Fibroblast of lung (primary cell): Measurements from ENCODE around the gene OR51B6. TPM values are rescaled to one million over a fixed set of nuclear protein-coding genes. Genes with fewer than 3 reads are reported as not detected.
"Not testable (repeated sequence)": the region's sequence is repeated elsewhere in the genome, so short reads cannot be mapped to it uniquely, and the experiment has no call there.

ENCODE experiments used
- DNase-seq, 2 donors: peaks; one replicate each; pipeline versions ENCODE4 v3.0.0 to v3.0.0-alpha.2; 2010; ENCODE audit warnings: low read depth in 2 of 2
- H2AFZ ChIP-seq: 2 replicates; pipeline ENCODE4 v1.5.1; 2012; ENCODE audit warnings: low read length, control low read depth, inconsistent platforms
- H3K27ac ChIP-seq: 2 replicates; pipeline ENCODE4 v1.5.1; 2011; ENCODE audit warnings: low read length, control low read depth; ENCODE audit not compliant: insufficient read depth
- H3K27me3 ChIP-seq: 2 replicates; pipeline ENCODE4 v1.5.1; 2011; ENCODE audit warnings: mild to moderate bottlenecking, low read length; ENCODE audit not compliant: control insufficient read depth, insufficient read depth
- H3K36me3 ChIP-seq: 2 replicates; pipeline ENCODE4 v1.5.1; 2011; ENCODE audit warnings: low read length; ENCODE audit not compliant: control insufficient read depth, insufficient read depth
- H3K4me1 ChIP-seq: 2 replicates; pipeline ENCODE4 v1.5.1; 2011; ENCODE audit warnings: low read length; ENCODE audit not compliant: control insufficient read depth, insufficient read depth; ENCODE audit errors: extremely low read depth
- H3K4me2 ChIP-seq: 2 replicates; pipeline ENCODE4 v1.5.1; 2011; ENCODE audit warnings: low read length, control low read depth; ENCODE audit not compliant: insufficient read depth; ENCODE audit errors: extremely low read depth
- H3K4me3 ChIP-seq, 4 experiments: fragments of 200-600 bp in 1 of 4; sonication (generic) in 1 of 4; replicated peaks in 1 of 4; 2 replicates each; pipeline ENCODE4 v1.5.1; 2011 to 2016; ENCODE audit warnings: low read length in 4 of 4, low read depth in 3 of 4, mild to moderate bottlenecking in 3 of 4, control low read depth in 2 of 4, inconsistent platforms in 1 of 4, mixed read lengths in 1 of 4; ENCODE audit not compliant: insufficient read depth in 1 of 4; ENCODE audit errors: control extremely low read depth in 1 of 4
- H3K79me2 ChIP-seq: 2 replicates; pipeline ENCODE4 v1.5.1; 2012; ENCODE audit warnings: mild to moderate bottlenecking, low read length, inconsistent platforms; ENCODE audit not compliant: control insufficient read depth, insufficient read depth
- H3K9ac ChIP-seq: 2 replicates; pipeline ENCODE4 v1.5.1; 2011; ENCODE audit warnings: mild to moderate bottlenecking, low read length, control low read depth; ENCODE audit not compliant: insufficient read depth
- H3K9me3 ChIP-seq: 2 replicates; pipeline ENCODE4 v1.5.1; 2012; ENCODE audit warnings: low read depth, low read length; ENCODE audit not compliant: control insufficient read depth, insufficient read depth
- H4K20me1 ChIP-seq: 2 replicates; pipeline ENCODE4 v1.5.1; 2011; ENCODE audit warnings: low read length; ENCODE audit not compliant: control insufficient read depth, insufficient read depth; ENCODE audit errors: extremely low read depth
- CTCF ChIP-seq, 2 donors: IDR thresholded peaks in 1 of 2; conservative IDR thresholded peaks in 1 of 2; 1 replicate in 1 of 2; 2 replicates in 1 of 2; pipeline ENCODE4 v1.5.1; 2011 to 2012; ENCODE audit warnings: low read length in 2 of 2, control low read depth in 1 of 2, inconsistent platforms in 1 of 2, low read depth in 1 of 2, mild to moderate bottlenecking in 1 of 2
- EZH2 ChIP-seq: IDR thresholded peaks from 2 replicates; pipeline ENCODE4 v1.5.1; 2012; ENCODE audit warnings: low read length, control low read depth, mild to moderate bottlenecking; ENCODE audit errors: missing control alignments
- polyA plus RNA-seq, 2 donors: library from polyadenylated mRNA; depleted of rRNA in 1 of 2; stranded (reverse) in 1 of 2; unstranded in 1 of 2; fragments of >200 nt; gene quantifications; 2 replicates each; pipeline ENCODE4 v1.2.1, GENCODE V29; 2011 to 2012; ENCODE audit warnings: missing spikeins in 1 of 2
- total RNA-seq: library from RNA; depleted of rRNA; stranded (reverse); fragments of >200 nt; gene quantifications from 2 replicates; pipeline ENCODE4 v1.2.1, GENCODE V29; 2014

Gene OR51B6
- total and polyA plus RNA-seq, 2 donors (not counting 1 experiment from before 2014, with no cell fraction given), result not detected

GRCh38 chr11:5363679-5364078 is 12.4 kb downstream of the OR51B6 start:
- Histone ChIP-seq H3K9me3 (no peaks in the 10 kb centered on the region), H3K36me3 (no peaks in the 10 kb centered on the region)

GRCh38 chr11:5364214-5364613 is 12.9 kb downstream of the OR51B6 start:
- peak overlapping the region; percentile 21 for H3K4me2 ChIP-seq
- H3K9me3 ChIP-seq, result no peaks in the 10 kb centered on the region
- peaks cover 25% of the 10 kb centered on the region for H3K4me1 ChIP-seq
- H3K36me3 ChIP-seq, result no peaks in the 10 kb centered on the region
- H3K9ac ChIP-seq, result no peak overlapping the region
- no peak overlapping the region for H2AFZ ChIP-seq
- peak overlapping the region; percentile 84 for H3K27ac ChIP-seq
- no peaks in the 10 kb centered on the region for H3K79me2 ChIP-seq
- no peaks in the 10 kb centered on the region for H3K27me3 ChIP-seq
- H3K4me3 ChIP-seq, result no peak overlapping the region
- TF ChIP-seq CTCF (conservative IDR thresholded peaks at IDR 0.05 in 1 of 2, IDR thresholded peaks at IDR 0.05 in 1 of 2; ENCODE audit: low read depth in 1 of 2, low read length in 2 of 2) (no peak), EZH2 (no peak)
- peak; percentile 63 to 90 for DNase-seq
- H4K20me1 ChIP-seq, result no peaks in the 10 kb centered on the region

More at GRCh38 chr11:5363679-5364078, 12.4 kb downstream of the OR51B6 start:
- no peak for TF ChIP-seq CTCF (conservative IDR thresholded peaks at IDR 0.05 in 1 of 2, IDR thresholded peaks at IDR 0.05 in 1 of 2; ENCODE audit: low read depth in 1 of 2, low read length in 2 of 2)
- TF ChIP-seq EZH2, result no peak
- H2AFZ ChIP-seq, result no peak overlapping the region
- no peak overlapping the region for H3K4me3 ChIP-seq
- H3K4me1 ChIP-seq, result peaks cover 25% of the 10 kb centered on the region
- no peak overlapping the region for H3K9ac ChIP-seq
- no peak overlapping the region for H3K4me2 ChIP-seq
- H3K79me2 ChIP-seq, result no peaks in the 10 kb centered on the region
- H3K27ac ChIP-seq, result peak overlapping the region; percentile 84
- no peaks in the 10 kb centered on the region for H4K20me1 ChIP-seq
- DNase-seq, result no peak
- no peaks in the 10 kb centered on the region for H3K27me3 ChIP-seq

- not testable (repeated sequence) for H3K4me3 ChIP-seq
- Histone ChIP-seq H3K27ac (peak overlapping the region; percentile 84), H3K4me1 (peaks cover 25% of the 10 kb centered on the region)
Measured at GRCh38 chr11:5366365-5366764, 15.1 kb downstream of the OR51B6 start.

More at GRCh38 chr11:5366365-5366764, 15.1 kb downstream of the OR51B6 start:
- H4K20me1 ChIP-seq, H3K36me3 ChIP-seq, H3K9me3 ChIP-seq, H2AFZ ChIP-seq, H3K9ac ChIP-seq, H3K4me2 ChIP-seq, H3K79me2 ChIP-seq, DNase-seq, H3K27me3 ChIP-seq: not testable (repeated sequence)
